T-helper 17 cell (primary cell): ENCODE data around the gene CNDP1. TPM values are rescaled to one million over a fixed set of nuclear protein-coding genes. Genes with fewer than 3 reads are reported as not detected.
A peak's percentile ranks its signal among the peaks of the same experiment; 100 is the strongest.
"Not testable (repeated sequence)": the region's sequence is repeated elsewhere in the genome, so short reads cannot be mapped to it uniquely, and the experiment has no call there.

Source experiments
- ATAC-seq: fragments of 150-1000 bp; cut with Tn5 transposase; 2 replicates; pipeline ENCODE4 v1.10.0; 2021; ENCODE audit warnings: mild to moderate bottlenecking, moderate library complexity
- DNase-seq, 3 donors: peaks; one replicate each; pipeline versions ENCODE4 v3.0.0 to v3.0.0-alpha.2; 2020 to 2021
- H3K9me3 ChIP-seq: one replicate; pipeline ENCODE4 v1.7.0; 2013; ENCODE audit warnings: low read length, mild to moderate bottlenecking; ENCODE audit not compliant: control insufficient read depth, poor library complexity, severe bottlenecking
- H3K27ac Mint-ChIP-seq: one replicate; pipeline ENCODE4 v1.8.0; 2022; ENCODE audit warnings: mild to moderate bottlenecking, moderate library complexity, mixed read lengths
- H3K27me3 Mint-ChIP-seq: one replicate; pipeline ENCODE4 v1.8.0; 2022; ENCODE audit warnings: mixed read lengths
- H3K36me3 Mint-ChIP-seq: one replicate; pipeline ENCODE4 v1.8.0; 2022; ENCODE audit warnings: low read depth, mixed read lengths
- H3K4me1 Mint-ChIP-seq: one replicate; pipeline ENCODE4 v1.8.0; 2022; ENCODE audit warnings: mild to moderate bottlenecking, mixed read lengths
- H3K4me3 Mint-ChIP-seq: one replicate; pipeline ENCODE4 v1.8.0; 2022; ENCODE audit warnings: mild to moderate bottlenecking, moderate library complexity, mixed read lengths
- total RNA-seq, 4 donors: library from RNA in 2 of 4; stranded (reverse) in 2 of 4; gene quantifications; one replicate each; pipeline ENCODE4 v1.2.3 and lab custom pipeline; 2022 to 2026

CNDP1 gene
- total RNA-seq, 2 donors from 2014 or later: 0.20 to 0.23 TPM

- H3K27ac Mint-ChIP-seq: peak overlapping the region; percentile 98
- no peaks in the 10 kb centered on the region for H3K27me3 Mint-ChIP-seq
- peak overlapping the region; percentile 94 for H3K4me3 Mint-ChIP-seq
- DNase-seq (peak; percentile 56 to 63 (median 57)), ATAC-seq (peak; percentile 53)
- peaks cover 5% of the 10 kb centered on the region for H3K36me3 Mint-ChIP-seq
- no peaks in the 10 kb centered on the region for H3K9me3 ChIP-seq
- peaks cover 32% of the 10 kb centered on the region for H3K4me1 Mint-ChIP-seq
Measured at GRCh38 chr18:74498712-74499627, 35.3 kb upstream of the CNDP1 start.

- Mint-ChIP-seq H3K4me3 (peak overlapping the region; percentile 94), H3K36me3 (peaks cover 5% of the 10 kb centered on the region), H3K4me1 (peaks cover 34% of the 10 kb centered on the region), H3K27me3 (no peaks in the 10 kb centered on the region), H3K27ac (peak overlapping the region; percentile 98)
- DNase-seq: peak in 2 of 3 donors; percentile 13 to 19
- ATAC-seq: peak; percentile 25
- no peaks in the 10 kb centered on the region for H3K9me3 ChIP-seq
Measured at GRCh38 chr18:74499633-74500032, 34.7 kb upstream of the CNDP1 start.

GRCh38 chr18:74500372-74500771 lies 33.9 kb upstream of the CNDP1 start:
- peaks cover 35% of the 10 kb centered on the region for H3K4me1 Mint-ChIP-seq
- peak overlapping the region; percentile 70 for H3K4me3 Mint-ChIP-seq
- no peaks in the 10 kb centered on the region for H3K9me3 ChIP-seq
- no peaks in the 10 kb centered on the region for H3K27me3 Mint-ChIP-seq
- DNase-seq (no peak), ATAC-seq (no peak)
- peak overlapping the region; percentile 98 for H3K27ac Mint-ChIP-seq
- H3K36me3 Mint-ChIP-seq: peaks cover 5% of the 10 kb centered on the region

GRCh38 chr18:74500774-74501173 lies 33.5 kb upstream of the CNDP1 start:
- DNase-seq, H3K36me3 Mint-ChIP-seq: not testable (repeated sequence)
- H3K4me1 Mint-ChIP-seq: peaks cover 34% of the 10 kb centered on the region

GRCh38 chr18:74501386-74501785 lies 32.9 kb upstream of the CNDP1 start:
- Mint-ChIP-seq H3K27me3 (no peaks in the 10 kb centered on the region), H3K4me1 (peaks cover 31% of the 10 kb centered on the region), H3K36me3 (peaks cover 4% of the 10 kb centered on the region), H3K4me3 (no peak overlapping the region), H3K27ac (peak overlapping the region; percentile 98)
- DNase-seq (no peak), ATAC-seq (no peak)
- no peaks in the 10 kb centered on the region for H3K9me3 ChIP-seq

More at GRCh38 chr18:74500774-74501173, 33.5 kb upstream of the CNDP1 start:
- H3K4me3 Mint-ChIP-seq: peak overlapping the region; percentile 70
- ATAC-seq, H3K9me3 ChIP-seq, H3K27me3 Mint-ChIP-seq: not testable (repeated sequence)
- peak overlapping the region; percentile 98 for H3K27ac Mint-ChIP-seq

- no peaks in the 10 kb centered on the region for H3K27me3 Mint-ChIP-seq
- DNase-seq (no peak), ATAC-seq (no peak)
- H3K27ac Mint-ChIP-seq: no peak overlapping the region
- no peaks in the 10 kb centered on the region for H3K9me3 ChIP-seq
- no peak overlapping the region for H3K4me3 Mint-ChIP-seq
- H3K36me3 Mint-ChIP-seq: peaks cover 16% of the 10 kb centered on the region
- peaks cover 30% of the 10 kb centered on the region for H3K4me1 Mint-ChIP-seq
Measured at GRCh38 chr18:74503137-74503536, 31.2 kb upstream of the CNDP1 start.

GRCh38 chr18:74505776-74506175 lies 28.5 kb upstream of the CNDP1 start:
- peaks cover 16% of the 10 kb centered on the region for H3K36me3 Mint-ChIP-seq
- H3K4me1 Mint-ChIP-seq: peaks cover 17% of the 10 kb centered on the region
- ATAC-seq: no peak
- H3K27me3 Mint-ChIP-seq: no peaks in the 10 kb centered on the region
- H3K4me3 Mint-ChIP-seq: no peak overlapping the region
- no peak for DNase-seq
- H3K27ac Mint-ChIP-seq: no peak overlapping the region
- H3K9me3 ChIP-seq: no peaks in the 10 kb centered on the region

- Mint-ChIP-seq H3K27ac (no peak overlapping the region), H3K4me3 (no peak overlapping the region)
- ATAC-seq: no peak
Measured at GRCh38 chr18:74506448-74507084, 27.7 kb upstream of the CNDP1 start.

GRCh38 chr18:74507097-74507881 lies 27.0 kb upstream of the CNDP1 start:
- no peaks in the 10 kb centered on the region for H3K9me3 ChIP-seq
- H3K27me3 Mint-ChIP-seq: no peaks in the 10 kb centered on the region
- H3K27ac Mint-ChIP-seq: no peak overlapping the region
- peaks cover 16% of the 10 kb centered on the region for H3K36me3 Mint-ChIP-seq
- DNase-seq (no peak), ATAC-seq (no peak)
- H3K4me3 Mint-ChIP-seq: no peak overlapping the region
- peaks cover 17% of the 10 kb centered on the region for H3K4me1 Mint-ChIP-seq

More at GRCh38 chr18:74506448-74507084, 27.7 kb upstream of the CNDP1 start:
- no peak for DNase-seq
- H3K9me3 ChIP-seq: no peaks in the 10 kb centered on the region
- H3K36me3 Mint-ChIP-seq: peaks cover 16% of the 10 kb centered on the region
- peaks cover 17% of the 10 kb centered on the region for H3K4me1 Mint-ChIP-seq
- no peaks in the 10 kb centered on the region for H3K27me3 Mint-ChIP-seq

- H3K9me3 ChIP-seq: no peaks in the 10 kb centered on the region
- peaks cover 21% of the 10 kb centered on the region for H3K4me1 Mint-ChIP-seq
- DNase-seq (no peak), ATAC-seq (no peak)
- no peak overlapping the region for H3K4me3 Mint-ChIP-seq
- no peaks in the 10 kb centered on the region for H3K27me3 Mint-ChIP-seq
- peaks cover 21% of the 10 kb centered on the region for H3K36me3 Mint-ChIP-seq
- no peak overlapping the region for H3K27ac Mint-ChIP-seq
Measured at GRCh38 chr18:74507927-74508326, 26.4 kb upstream of the CNDP1 start.

GRCh38 chr18:74508366-74508765 lies 25.9 kb upstream of the CNDP1 start:
- ATAC-seq (no peak), DNase-seq (no peak)
- Mint-ChIP-seq H3K4me1 (peaks cover 18% of the 10 kb centered on the region), H3K27me3 (no peaks in the 10 kb centered on the region), H3K4me3 (no peak overlapping the region), H3K36me3 (peaks cover 20% of the 10 kb centered on the region), H3K27ac (no peak overlapping the region)
- H3K9me3 ChIP-seq: no peaks in the 10 kb centered on the region

GRCh38 chr18:74508821-74509225 lies 25.5 kb upstream of the CNDP1 start:
- ATAC-seq: no peak
- H3K27ac Mint-ChIP-seq: no peak overlapping the region
- no peaks in the 10 kb centered on the region for H3K9me3 ChIP-seq
- no peak overlapping the region for H3K4me3 Mint-ChIP-seq
- no peak for DNase-seq
- peaks cover 20% of the 10 kb centered on the region for H3K36me3 Mint-ChIP-seq
- H3K27me3 Mint-ChIP-seq: no peaks in the 10 kb centered on the region
- H3K4me1 Mint-ChIP-seq: peaks cover 18% of the 10 kb centered on the region
